B cell (primary cell): ENCODE results near the gene ADAMTS18. TPM values are rescaled to one million over a fixed set of nuclear protein-coding genes. Genes with fewer than 3 reads are reported as not detected.

Source experiments
- ATAC-seq: fragments of 200-7000 bp; cut with Tn5 transposase; one replicate; pipeline ENCODE4 v1.10.0; 2021; ENCODE audit warnings: low read depth, mild to moderate bottlenecking, moderate number of reproducible peaks, moderate library complexity
- CTCF ChIA-PET: fragments of 350-600 bp; sonication (Branson Sonifier 250); formaldehyde crosslinking; loops from one replicate; lab custom pipeline; 2021; ENCODE audit warnings: antibody characterized with exemption, inconsistent platforms; lab: Charles Lee
- POLR2A ChIA-PET: fragments of 350-600 bp; sonication (Branson Sonifier 250); formaldehyde crosslinking; loops from one replicate; lab custom pipeline; 2021; ENCODE audit warnings: antibody characterized with exemption; lab: Charles Lee
- DNase-seq: peaks from one replicate; pipeline ENCODE4 v3.0.0; 2013
- H2AFZ ChIP-seq: 2 replicates; pipeline ENCODE4 v1.6.1; 2012; ENCODE audit warnings: mild to moderate bottlenecking, low read depth, low read length; ENCODE audit not compliant: insufficient read depth, poor library complexity, severe bottlenecking
- H3K27ac ChIP-seq, 2 donors: 1 replicate in 1 of 2; 2 replicates in 1 of 2; pipeline ENCODE4 v1.5.1; 2012 to 2013; ENCODE audit warnings: low read length in 2 of 2, mild to moderate bottlenecking in 2 of 2, moderate library complexity in 1 of 2
- H3K27me3 ChIP-seq, 4 experiments: fragments of 200-600 bp in 1 of 4; sonication (generic) in 1 of 4; replicated peaks in 1 of 4; 1 replicate in 2 of 4; 2 replicates in 2 of 4; pipeline versions ENCODE4 v1.6.1 to v1.7.0; 2013 to 2016; ENCODE audit warnings: low read length in 3 of 4, mild to moderate bottlenecking in 2 of 4, mixed read lengths in 1 of 4, moderate library complexity in 1 of 4; ENCODE audit not compliant: insufficient read depth in 4 of 4, control insufficient read depth in 3 of 4; ENCODE audit errors: control extremely low read depth in 1 of 4
- H3K36me3 ChIP-seq, 2 experiments: replicated peaks in 1 of 2; 1 replicate in 1 of 2; 2 replicates in 1 of 2; pipeline versions ENCODE4 v1.6.1 to v1.7.1; 2013; ENCODE audit warnings: low read length in 1 of 2; ENCODE audit not compliant: insufficient read depth in 2 of 2, control insufficient read depth in 1 of 2; ENCODE audit errors: control extremely low read depth in 1 of 2, extremely low read depth in 1 of 2
- H3K4me1 ChIP-seq, 2 donors: fragments of 200-600 bp in 1 of 2; sonication (generic) in 1 of 2; 1 replicate in 1 of 2; 2 replicates in 1 of 2; pipeline versions ENCODE4 v1.5.1 to v1.6.1; 2013 to 2017; ENCODE audit warnings: low read length in 2 of 2; ENCODE audit not compliant: control insufficient read depth in 2 of 2, insufficient read depth in 2 of 2
- H3K4me2 ChIP-seq: replicated peaks from 2 replicates; pipeline ENCODE3; 2012; ENCODE audit warnings: mild to moderate bottlenecking, low read depth, low read length; ENCODE audit not compliant: poor library complexity, severe bottlenecking
- H3K4me3 ChIP-seq, 5 experiments: fragments of 200-600 bp in 1 of 5; sonication (generic) in 1 of 5; 1 replicate in 3 of 5; 2 replicates in 2 of 5; pipeline versions ENCODE4 v1.5.1 to v1.7.0; 2011 to 2016; ENCODE audit warnings: low read length in 4 of 5, mild to moderate bottlenecking in 4 of 5, low read depth in 2 of 5, control low read depth in 1 of 5, moderate library complexity in 1 of 5; ENCODE audit not compliant: insufficient read depth in 1 of 5; ENCODE audit errors: control extremely low read depth in 1 of 5, extremely low read depth in 1 of 5
- H3K79me2 ChIP-seq: fragments of 200-600 bp; sonication (generic); one replicate; pipeline ENCODE4 v1.6.0; 2016; ENCODE audit warnings: low read length; ENCODE audit not compliant: control insufficient read depth, insufficient read depth
- H3K9ac ChIP-seq: fragments of 200-600 bp; sonication (generic); 2 replicates; pipeline ENCODE4 v1.6.1; 2017; ENCODE audit warnings: mild to moderate bottlenecking, low read length, moderate library complexity
- H3K9me3 ChIP-seq, 3 donors: one replicate each; pipeline versions ENCODE4 v1.6.1 to v1.7.1; 2013; ENCODE audit warnings: low read length in 2 of 3; ENCODE audit not compliant: control insufficient read depth in 2 of 3, insufficient read depth in 1 of 3; ENCODE audit errors: control extremely low read depth in 1 of 3
- H4K20me1 ChIP-seq: 2 replicates; pipeline ENCODE4 v1.6.0; 2012; ENCODE audit warnings: mild to moderate bottlenecking, low read length; ENCODE audit not compliant: insufficient read depth, control insufficient read depth, poor library complexity, severe bottlenecking
- H3K27ac Mint-ChIP-seq: one replicate; pipeline ENCODE4 v1.8.0; 2021; ENCODE audit warnings: mixed read lengths
- H3K27me3 Mint-ChIP-seq: one replicate; pipeline ENCODE4 v1.8.0; 2021; ENCODE audit warnings: mixed read lengths
- H3K4me1 Mint-ChIP-seq: one replicate; pipeline ENCODE4 v1.8.0; 2021; ENCODE audit warnings: mixed read lengths
- H3K4me3 Mint-ChIP-seq: one replicate; pipeline ENCODE4 v1.8.0; 2021; ENCODE audit warnings: mixed read lengths
- H3K9me3 Mint-ChIP-seq: one replicate; pipeline ENCODE4 v1.8.0; 2022; ENCODE audit warnings: mixed read lengths; ENCODE audit not compliant: insufficient read depth
- CTCF ChIP-seq: fragments of 200-600 bp; IDR thresholded peaks from one replicate; pipeline ENCODE4 v1.8.0; 2022; ENCODE audit warnings: antibody characterized with exemption, mild to moderate bottlenecking
- EZH2 ChIP-seq: IDR thresholded peaks from 2 replicates; pipeline ENCODE4 v1.6.1; 2012; ENCODE audit warnings: borderline replicate concordance, low read depth, mild to moderate bottlenecking, moderate library complexity, low read length; ENCODE audit not compliant: insufficient read depth, poor library complexity, severe bottlenecking
- WGBS: methylation state at CpG from one replicate; pipeline ENCODE4 v1.1.5; 2013; ENCODE audit warnings: missing lambda C conversion rate; ENCODE audit not compliant: insufficient coverage; 5-methylcytosine and 5-hydroxymethylcytosine counted together
- intact Hi-C: fragments of 100-400 bp; cut with micrococcal nuclease; formaldehyde crosslinking; loops from one replicate; pipeline ENCODE4 v1.10.0; 2022
- polyA plus RNA-seq: library from polyadenylated mRNA; depleted of rRNA; stranded (reverse); fragments of >200 nt; gene quantifications from 2 replicates; pipeline ENCODE4 v1.2.3, GENCODE V29; 2012
- total RNA-seq, 2 donors: library from RNA; stranded (reverse); fragments of 120-200 nt in 1 of 2; gene quantifications; 1 replicate in 1 of 2; 2 replicates in 1 of 2; pipeline versions ENCODE4 v1.2.3 to v1.2.4, GENCODE V29; 2013 to 2022

Gene ADAMTS18
- total and polyA plus RNA-seq, 2 donors (not counting 1 experiment from before 2014, with no cell fraction given): not detected

GRCh38 chr16:77290451-77291115, 144.3 kb downstream of the ADAMTS18 start:
- WGBS: 88% methylated on average over 3 of the region's 10 CpGs
- no peak overlapping the region for H3K4me3 ChIP-seq
- no peak overlapping the region for H3K27ac ChIP-seq
- intact Hi-C loops: no loop called here
- no peaks in the 10 kb centered on the region for H3K4me1 Mint-ChIP-seq
- DNase-seq (no peak), ATAC-seq (no peak)
- no peak overlapping the region for H3K4me3 Mint-ChIP-seq
- H3K4me2 ChIP-seq: no peak overlapping the region
- H3K4me1 ChIP-seq: peaks cover 0 to 5% of the 10 kb centered on the region in 2 donors
- no peaks in the 10 kb centered on the region for H4K20me1 ChIP-seq
- no peak overlapping the region for H3K27ac Mint-ChIP-seq
- CTCF ChIA-PET: no interaction called here
- POLR2A ChIA-PET: no interaction called here
- H3K9me3 Mint-ChIP-seq: no peaks in the 10 kb centered on the region
- no peaks in the 10 kb centered on the region for H3K9me3 ChIP-seq
- peaks cover 0 to 15% (median 6%) of the 10 kb centered on the region in 4 experiments for H3K27me3 ChIP-seq
- H3K27me3 Mint-ChIP-seq: peaks cover 52% of the 10 kb centered on the region
- no peak overlapping the region for H3K9ac ChIP-seq
- H2AFZ ChIP-seq: no peak overlapping the region
- H3K79me2 ChIP-seq: no peaks in the 10 kb centered on the region
- no peaks in the 10 kb centered on the region for H3K36me3 ChIP-seq
- TF ChIP-seq CTCF (no peak), EZH2 (no peak)

- no peak overlapping the region for H3K4me3 Mint-ChIP-seq
- TF ChIP-seq CTCF (no peak), EZH2 (no peak)
- intact Hi-C loops: no loop called here
- H3K4me1 Mint-ChIP-seq: no peaks in the 10 kb centered on the region
- Histone ChIP-seq H3K79me2 (no peaks in the 10 kb centered on the region), H3K36me3 (no peaks in the 10 kb centered on the region), H3K9me3 (no peaks in the 10 kb centered on the region), H3K9ac (no peak overlapping the region), H4K20me1 (no peaks in the 10 kb centered on the region), H3K27ac (no peak overlapping the region), H2AFZ (no peak overlapping the region), H3K27me3 (peaks cover 0 to 9% (median 4%) of the 10 kb centered on the region in 4 experiments), H3K4me3 (no peak overlapping the region), H3K4me2 (no peak overlapping the region), H3K4me1 (no peaks in the 10 kb centered on the region)
- H3K9me3 Mint-ChIP-seq: no peaks in the 10 kb centered on the region
- DNase-seq: no peak
- H3K27ac Mint-ChIP-seq: no peak overlapping the region
- ATAC-seq: no peak
- CTCF ChIA-PET: no interaction called here
- H3K27me3 Mint-ChIP-seq: peaks cover 52% of the 10 kb centered on the region
- no CpG with 5 or more reads among the region's 2 CpGs for WGBS
- POLR2A ChIA-PET: no interaction called here
These were observed 145.5 kb downstream of the ADAMTS18 start for GRCh38 chr16:77289331-77289809.
